ENCODE results near the gene B3GNT5. TPM values are rescaled to one million over a fixed set of nuclear protein-coding genes. Genes with fewer than 3 reads are reported as not detected.
A peak's percentile ranks its signal among the peaks of the same experiment; 100 is the strongest.

Gene B3GNT5
- polyA plus RNA-seq, 6 donors from 2014 or later, result 0.17 to 0.41 TPM; not detected in 4

DNA sequence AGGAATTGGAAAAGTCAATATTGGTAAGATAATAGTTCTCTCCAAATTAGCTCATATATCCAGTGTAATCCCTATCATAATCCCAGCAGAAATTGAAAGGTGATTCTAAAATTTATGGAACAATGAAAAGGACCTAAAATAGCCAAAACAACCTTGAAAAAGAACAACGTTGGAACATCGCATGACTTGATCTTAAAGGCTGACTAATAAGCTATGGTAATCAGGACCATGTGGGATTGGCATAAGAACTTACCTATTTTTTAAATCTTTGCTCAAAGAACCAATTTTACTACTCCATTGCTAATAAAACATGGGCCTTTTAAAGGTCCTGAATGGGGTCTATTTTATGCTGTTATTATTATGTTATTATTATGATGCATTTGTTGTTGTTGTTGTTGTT is 40.9 kb downstream of the B3GNT5 start:
- H3K4me3 Mint-ChIP-seq, result no peak overlapping the region
- no peaks in the 10 kb centered on the region for H3K36me3 Mint-ChIP-seq
- peaks cover 9 to 20% (median 12%) of the 10 kb centered on the region in 3 donors for H3K27me3 Mint-ChIP-seq
- H3K4me1 Mint-ChIP-seq, result peaks cover 0 to 5% (median 0%) of the 10 kb centered on the region in 3 donors
- peaks cover 0 to 4% (median 0%) of the 10 kb centered on the region in 7 donors for H3K9me3 Mint-ChIP-seq
- DNase-seq (no peak), ATAC-seq (ENCODE audit: low read depth in 2 of 2) (no peak)
- no peak overlapping the region for H3K27ac Mint-ChIP-seq

DNA sequence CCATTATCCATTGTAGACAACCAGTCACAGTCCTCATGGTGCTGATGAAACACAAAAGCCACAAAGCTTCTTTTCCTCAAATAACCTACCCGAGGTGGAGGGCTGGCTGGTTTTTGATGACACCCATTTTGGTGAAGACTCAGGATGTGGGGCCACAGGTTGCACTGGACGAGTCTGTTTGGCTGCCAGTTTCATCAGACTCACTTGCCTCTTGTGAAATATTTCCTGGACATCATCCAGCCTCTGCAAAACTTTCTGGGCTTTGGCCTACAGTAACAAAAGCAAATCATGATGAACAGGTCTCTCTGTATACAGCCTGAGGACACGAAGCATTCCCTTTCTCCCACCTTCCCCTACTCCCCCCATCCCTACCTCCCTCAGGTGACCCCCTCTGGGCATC is 42.2 kb downstream of the B3GNT5 start:
- no peaks in the 10 kb centered on the region for H3K36me3 Mint-ChIP-seq
- peaks cover 9 to 20% (median 12%) of the 10 kb centered on the region in 3 donors for H3K27me3 Mint-ChIP-seq
- H3K27ac Mint-ChIP-seq, result no peak overlapping the region
- no peak for DNase-seq
- no peak overlapping the region for H3K4me3 Mint-ChIP-seq
- peaks cover 0 to 4% (median 0%) of the 10 kb centered on the region in 7 donors for H3K9me3 Mint-ChIP-seq
- no peak for ATAC-seq (ENCODE audit: low read depth in 2 of 2)
- peaks cover 0 to 5% (median 0%) of the 10 kb centered on the region in 3 donors for H3K4me1 Mint-ChIP-seq

DNA sequence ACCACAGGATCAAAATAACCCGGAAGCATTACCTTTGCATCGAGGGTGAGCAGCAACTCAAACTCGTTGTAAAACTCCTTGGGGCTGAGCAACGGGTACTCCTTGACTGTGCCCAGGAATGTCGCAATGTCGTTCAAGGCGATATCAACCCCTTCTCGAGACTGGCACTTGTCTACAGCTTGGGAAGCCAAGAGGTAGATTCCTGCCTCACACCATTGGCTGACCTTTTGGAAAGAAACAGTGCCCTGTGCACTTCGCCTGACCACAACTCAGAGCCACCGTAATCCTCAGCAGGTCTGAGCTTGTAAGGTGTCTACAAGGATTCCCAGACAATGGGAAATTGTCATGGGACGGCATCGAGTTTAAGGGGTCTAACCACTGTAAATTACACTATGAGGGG is 43.9 kb downstream of the B3GNT5 start:
- no peak for ATAC-seq (ENCODE audit: low read depth in 2 of 2)
- Mint-ChIP-seq H3K36me3 (no peaks in the 10 kb centered on the region), H3K9me3 (peaks cover 0 to 4% (median 0%) of the 10 kb centered on the region in 7 donors), H3K27ac (no peak overlapping the region), H3K4me3 (no peak overlapping the region), H3K4me1 (peaks cover 0 to 5% (median 0%) of the 10 kb centered on the region in 3 donors), H3K27me3 (peaks cover 7 to 19% (median 17%) of the 10 kb centered on the region in 3 donors)
- DNase-seq, result no peak

GRCh38 chr3:183298701-183299153 is 45.7 kb downstream of the B3GNT5 start:
- ATAC-seq (ENCODE audit: low read depth in 2 of 2) (no peak), DNase-seq (no peak)
- no peak overlapping the region for H3K27ac Mint-ChIP-seq

DNA sequence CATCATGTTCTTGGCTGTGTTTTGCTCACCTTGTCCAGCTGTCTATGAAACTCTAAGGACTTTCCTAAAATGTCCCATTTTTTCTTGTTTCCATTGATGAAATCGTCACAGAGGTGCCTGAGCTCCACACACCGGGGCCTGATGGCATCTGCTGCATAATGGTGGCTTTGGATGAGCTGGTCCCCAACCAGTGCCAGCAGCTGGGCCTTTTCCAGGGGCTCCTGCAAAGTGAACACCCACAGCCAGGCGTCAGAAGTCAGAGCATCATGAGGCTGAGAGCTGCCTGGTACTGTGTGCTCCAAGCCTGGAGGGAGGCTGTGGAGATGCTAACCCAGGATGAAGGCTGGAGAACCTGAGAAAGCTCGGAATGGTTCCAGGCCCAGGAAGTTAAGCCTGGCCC is 46.9 kb downstream of the B3GNT5 start:
- no peak for ATAC-seq (ENCODE audit: low read depth in 2 of 2)
- peaks cover 19 to 34% (median 20%) of the 10 kb centered on the region in 3 donors for H3K27me3 Mint-ChIP-seq
- no peaks in the 10 kb centered on the region for H3K36me3 Mint-ChIP-seq
- H3K4me1 Mint-ChIP-seq, result peaks cover 0 to 5% (median 0%) of the 10 kb centered on the region in 3 donors
- no peak overlapping the region for H3K27ac Mint-ChIP-seq
- no peak for DNase-seq
- no peak overlapping the region for H3K4me3 Mint-ChIP-seq
- H3K9me3 Mint-ChIP-seq, result peaks cover 0 to 4% (median 0%) of the 10 kb centered on the region in 7 donors

More at GRCh38 chr3:183298701-183299153, 45.7 kb downstream of the B3GNT5 start:
- H3K36me3 Mint-ChIP-seq, result no peaks in the 10 kb centered on the region
- H3K27me3 Mint-ChIP-seq, result peaks cover 16 to 29% (median 19%) of the 10 kb centered on the region in 3 donors
- H3K9me3 Mint-ChIP-seq, result peaks cover 0 to 4% (median 0%) of the 10 kb centered on the region in 7 donors
- no peak overlapping the region for H3K4me3 Mint-ChIP-seq
- H3K4me1 Mint-ChIP-seq, result peaks cover 0 to 5% (median 0%) of the 10 kb centered on the region in 3 donors

DNA sequence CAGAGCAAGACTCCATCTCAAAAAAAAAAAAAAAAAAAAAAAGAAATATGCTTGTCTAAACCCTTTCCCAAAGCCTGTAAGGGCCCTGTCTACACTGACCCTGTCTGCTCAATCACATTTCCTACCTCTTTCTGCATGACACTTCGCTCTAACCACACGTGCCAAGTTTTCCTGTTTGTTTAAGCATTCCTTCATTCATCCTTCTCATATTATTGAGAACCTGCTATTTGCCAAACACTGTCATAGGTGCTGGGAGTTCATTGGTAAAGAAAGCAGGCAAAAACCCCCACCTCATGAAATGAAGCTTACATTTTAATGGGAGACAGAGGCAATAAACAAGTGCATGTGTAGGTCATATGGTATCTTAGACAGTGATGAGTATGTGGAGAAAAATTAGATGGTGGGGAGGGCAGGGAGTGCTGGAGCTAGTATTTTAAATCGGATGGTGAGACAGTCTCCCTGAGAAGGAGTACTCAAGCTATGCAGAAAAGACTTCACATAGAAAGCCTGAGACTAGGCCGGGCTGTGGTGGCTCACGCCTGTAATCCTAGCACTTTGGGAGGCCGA is 48.0 kb downstream of the B3GNT5 start:
- ATAC-seq (ENCODE audit: low read depth in 2 of 2) (no peak), DNase-seq (no peak)
- Mint-ChIP-seq H3K36me3 (no peaks in the 10 kb centered on the region), H3K27ac (no peak overlapping the region), H3K9me3 (peaks cover 0 to 4% (median 0%) of the 10 kb centered on the region in 7 donors), H3K4me3 (no peak overlapping the region), H3K27me3 (peaks cover 17 to 32% (median 19%) of the 10 kb centered on the region in 3 donors), H3K4me1 (peaks cover 0 to 5% (median 0%) of the 10 kb centered on the region in 3 donors)

GRCh38 chr3:183301937-183302580 is 49.0 kb downstream of the B3GNT5 start:
- H3K27ac Mint-ChIP-seq, result no peak overlapping the region

GRCh38 chr3:183303690-183304089 is 50.6 kb downstream of the B3GNT5 start:
- Mint-ChIP-seq H3K36me3 (no peaks in the 10 kb centered on the region), H3K27ac (no peak overlapping the region), H3K9me3 (no peaks in the 10 kb centered on the region), H3K4me3 (no peak overlapping the region), H3K4me1 (peaks cover 11 to 19% (median 15%) of the 10 kb centered on the region in 3 donors), H3K27me3 (peaks cover 12 to 33% (median 19%) of the 10 kb centered on the region in 3 donors)
- DNase-seq (no peak), ATAC-seq (ENCODE audit: low read depth in 2 of 2) (no peak)

More at GRCh38 chr3:183301937-183302580, 49.0 kb downstream of the B3GNT5 start:
- DNase-seq (no peak), ATAC-seq (ENCODE audit: low read depth in 2 of 2) (no peak)
- no peaks in the 10 kb centered on the region for H3K9me3 Mint-ChIP-seq
- no peak overlapping the region for H3K4me3 Mint-ChIP-seq
- no peaks in the 10 kb centered on the region for H3K36me3 Mint-ChIP-seq
- H3K27me3 Mint-ChIP-seq, result peaks cover 13 to 25% (median 13%) of the 10 kb centered on the region in 3 donors
- peaks cover 4 to 13% (median 9%) of the 10 kb centered on the region in 3 donors for H3K4me1 Mint-ChIP-seq

DNA sequence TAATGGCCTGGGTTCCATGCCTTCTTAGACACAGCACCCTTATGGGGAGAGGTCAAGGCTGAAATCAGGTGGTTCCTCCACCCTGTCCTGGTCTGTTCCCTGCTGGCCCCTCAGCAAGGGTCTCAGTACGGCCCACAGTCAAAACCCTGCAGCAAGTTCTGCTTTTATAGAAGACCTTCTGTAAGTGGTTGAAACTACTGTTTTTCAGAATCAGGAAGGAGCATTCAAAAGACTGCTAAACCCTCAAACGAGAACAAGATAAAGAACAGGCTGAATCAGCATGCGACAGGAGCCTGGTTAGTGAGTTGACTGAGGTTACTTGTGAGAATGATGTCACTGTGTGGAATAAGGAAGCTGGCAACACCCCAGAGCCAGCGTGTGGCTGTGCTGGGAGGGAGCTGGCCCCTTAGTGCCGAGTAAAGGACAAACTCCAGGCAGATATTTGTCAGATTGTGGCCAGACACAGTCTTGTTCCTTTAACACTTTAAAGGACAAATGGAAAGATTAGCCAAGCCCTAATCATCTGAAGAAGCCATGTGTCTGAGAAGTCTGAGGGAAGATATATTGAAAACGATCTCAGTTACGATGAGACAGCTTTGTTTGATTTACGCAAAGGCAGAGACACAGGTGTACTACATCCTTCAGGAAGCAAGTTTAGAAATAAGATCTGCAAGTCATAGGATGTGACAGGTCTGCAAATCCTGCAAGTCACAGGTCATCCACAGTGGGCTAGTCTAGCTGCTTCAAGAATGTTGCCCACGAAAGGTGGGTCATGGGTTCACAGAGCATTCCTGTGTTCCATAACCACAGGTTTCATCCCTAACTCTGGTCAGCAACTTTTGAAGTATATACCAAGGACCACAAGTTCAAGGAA is 54.0 kb downstream of the B3GNT5 start:
- peak overlapping the region in 2 of 6 donors; percentile 43 to 78 for H3K27ac Mint-ChIP-seq
- peak overlapping the region in 5 of 8 donors; percentile 3 to 60 (median 35) for H3K4me3 Mint-ChIP-seq
- no peaks in the 10 kb centered on the region for H3K36me3 Mint-ChIP-seq
- peak; percentile 96 to 97 for ATAC-seq (ENCODE audit: low read depth in 2 of 2)
- peak; percentile 51 for DNase-seq
- peaks cover 8 to 25% (median 18%) of the 10 kb centered on the region in 3 donors for H3K27me3 Mint-ChIP-seq
- H3K4me1 Mint-ChIP-seq, result peaks cover 11 to 19% (median 15%) of the 10 kb centered on the region in 3 donors
- no peaks in the 10 kb centered on the region for H3K9me3 Mint-ChIP-seq

DNA sequence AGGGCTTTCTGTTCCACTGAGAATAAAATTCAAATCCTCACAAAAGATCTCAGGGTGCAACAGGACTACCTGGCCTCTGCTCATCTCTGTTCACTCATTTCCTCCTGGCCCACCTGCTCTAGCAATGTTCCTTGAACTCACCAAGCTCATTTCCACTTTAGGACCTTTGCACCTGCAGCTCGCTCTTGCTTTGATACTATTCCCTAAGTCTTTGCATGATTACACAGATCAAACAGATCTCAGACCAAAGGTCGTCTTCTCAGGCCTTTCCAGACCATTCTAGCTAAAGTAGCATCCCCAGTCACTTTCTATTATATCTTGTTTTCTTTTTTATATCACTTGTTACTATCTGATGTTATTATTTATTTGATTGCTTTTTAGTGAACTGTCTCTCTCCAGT is 54.7 kb downstream of the B3GNT5 start:
- Mint-ChIP-seq H3K27ac (no peak overlapping the region), H3K9me3 (no peaks in the 10 kb centered on the region), H3K4me3 (peak overlapping the region in 1 of 8 donors; percentile 18), H3K27me3 (peaks cover 8 to 20% (median 13%) of the 10 kb centered on the region in 3 donors), H3K4me1 (peaks cover 11 to 19% (median 15%) of the 10 kb centered on the region in 3 donors), H3K36me3 (no peaks in the 10 kb centered on the region)
- DNase-seq, result no peak
- no peak for ATAC-seq (ENCODE audit: low read depth in 2 of 2)

- Mint-ChIP-seq H3K36me3 (no peaks in the 10 kb centered on the region), H3K27me3 (peaks cover 8 to 13% (median 9%) of the 10 kb centered on the region in 3 donors), H3K9me3 (peaks cover 0 to 2% (median 0%) of the 10 kb centered on the region in 7 donors), H3K4me3 (no peak overlapping the region), H3K4me1 (peaks cover 11 to 19% (median 15%) of the 10 kb centered on the region in 3 donors), H3K27ac (no peak overlapping the region)
- DNase-seq (no peak), ATAC-seq (ENCODE audit: low read depth in 2 of 2) (no peak)
These were observed 55.7 kb downstream of the B3GNT5 start for GRCh38 chr3:183308751-183309150.

DNA sequence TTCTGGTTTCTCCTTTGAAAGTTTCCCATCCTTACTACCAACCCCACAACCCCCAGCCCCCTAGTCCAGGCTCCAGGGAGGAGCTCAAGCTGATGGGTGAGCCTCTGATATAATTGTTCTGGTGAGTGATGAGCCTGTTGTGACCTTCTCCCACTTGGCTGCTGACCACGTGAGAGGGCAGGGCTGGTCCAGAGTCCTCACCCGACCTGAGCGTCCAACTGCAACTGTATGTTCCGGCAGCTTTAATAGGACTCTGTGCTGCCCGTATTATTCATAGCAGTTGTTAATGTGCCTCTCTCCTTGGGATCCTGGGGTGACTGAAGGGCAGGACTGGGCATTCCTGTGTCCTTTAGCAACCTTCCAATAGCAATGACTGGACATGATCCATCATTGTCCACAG is 56.2 kb downstream of the B3GNT5 start:
- H3K9me3 Mint-ChIP-seq, result peaks cover 0 to 2% (median 0%) of the 10 kb centered on the region in 7 donors
- peaks cover 11 to 19% (median 15%) of the 10 kb centered on the region in 3 donors for H3K4me1 Mint-ChIP-seq
- peaks cover 6 to 8% (median 8%) of the 10 kb centered on the region in 3 donors for H3K27me3 Mint-ChIP-seq
- DNase-seq, result no peak
- H3K36me3 Mint-ChIP-seq, result no peaks in the 10 kb centered on the region
- peak overlapping the region in 2 of 6 donors; percentile 37 to 49 for H3K27ac Mint-ChIP-seq
- no peak overlapping the region for H3K4me3 Mint-ChIP-seq
- no peak for ATAC-seq (ENCODE audit: low read depth in 2 of 2)

DNA sequence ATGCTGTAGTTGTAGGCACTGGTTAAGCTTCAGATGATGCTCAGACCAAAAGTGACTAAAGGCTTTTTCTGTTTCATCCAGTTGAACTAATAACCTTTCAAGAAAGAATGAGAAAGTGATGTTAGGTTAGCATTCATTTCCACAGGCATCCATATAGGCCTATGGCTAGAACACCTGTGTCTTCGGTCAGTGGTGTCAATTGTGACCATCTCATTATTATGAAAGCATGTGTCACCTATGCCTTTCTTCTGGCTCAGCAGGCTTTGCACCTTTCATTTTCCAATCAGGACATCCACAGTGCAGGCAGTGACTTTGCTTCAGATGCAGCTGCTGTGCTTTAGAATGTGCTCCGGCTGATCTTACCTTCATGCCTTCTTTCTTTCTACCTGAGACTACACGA is 57.9 kb downstream of the B3GNT5 start:
- Mint-ChIP-seq H3K4me3 (no peak overlapping the region), H3K4me1 (peaks cover 11 to 19% (median 15%) of the 10 kb centered on the region in 3 donors), H3K27ac (no peak overlapping the region), H3K9me3 (peaks cover 0 to 2% (median 0%) of the 10 kb centered on the region in 7 donors), H3K27me3 (peaks cover 6 to 8% (median 8%) of the 10 kb centered on the region in 3 donors), H3K36me3 (no peaks in the 10 kb centered on the region)
- no peak for ATAC-seq (ENCODE audit: low read depth in 2 of 2)
- no peak for DNase-seq
